SK-N-SH (cell line): Measurements from ENCODE around the gene MSL3. TPM values are rescaled to one million over a fixed set of nuclear protein-coding genes. Genes with fewer than 3 reads are reported as not detected.

ENCODE experiments used
- CTCF ChIA-PET: fragments of 300-600, 350-600 bp; formaldehyde crosslinking; extraction: SDS; loops from one replicate; lab custom pipeline; 2021; lab: Yijun Ruan, JAX
- POLR2A ChIA-PET: fragments of 350-600 bp; sonication (Branson Sonifier 250); formaldehyde crosslinking; extraction: SDS; loops from one replicate; lab custom pipeline; 2020; ENCODE audit warnings: antibody characterized with exemption, inconsistent platforms; lab: Yijun Ruan, JAX
- DNase-seq: peaks from one replicate; pipeline ENCODE4 v3.0.0; 2012
- H2AFZ ChIP-seq: fragments of 200-600 bp; sonication (generic); 2 replicates; pipeline ENCODE4 v1.8.1; 2016; ENCODE audit warnings: antibody characterized with exemption, mild to moderate bottlenecking, low read depth
- H3F3A ChIP-seq: fragments of 200-600 bp; sonication (generic); replicated peaks from 2 replicates; pipeline ENCODE3; 2016; ENCODE audit warnings: antibody characterized with exemption, mild to moderate bottlenecking; ENCODE audit not compliant: insufficient read depth
- H3K27ac ChIP-seq, 2 experiments: fragments of 200-500 bp in 1 of 2; fragments of 200-600 bp in 1 of 2; sonication (Bioruptor generic) in 1 of 2; sonication (generic), shearing (Covaris generic) in 1 of 2; 2 replicates each; pipeline versions ENCODE4 v1.5.1 to v1.6.1; 2014 to 2016; ENCODE audit warnings: low read depth in 2 of 2, inconsistent platforms in 1 of 2, low read length in 1 of 2, mild to moderate bottlenecking in 1 of 2, mixed read lengths in 1 of 2
- H3K27me3 ChIP-seq: fragments of 200-600 bp; sonication (generic), shearing (Covaris generic); 2 replicates; pipeline ENCODE4 v1.6.1; 2016; ENCODE audit warnings: mixed run types; ENCODE audit not compliant: insufficient read depth
- H3K36me3 ChIP-seq, 2 experiments: fragments of 200-500 bp in 1 of 2; fragments of 200-600 bp in 1 of 2; sonication (Bioruptor generic) in 1 of 2; sonication (generic) in 1 of 2; replicated peaks in 1 of 2; 2 replicates each; pipeline versions ENCODE3 to v1.5.1; 2014 to 2016; ENCODE audit warnings: low read length in 1 of 2, mild to moderate bottlenecking in 1 of 2; ENCODE audit not compliant: insufficient read depth in 2 of 2, control insufficient read depth in 1 of 2
- H3K4me1 ChIP-seq, 2 experiments: fragments of 200-500 bp in 1 of 2; fragments of 200-600 bp in 1 of 2; sonication (Bioruptor generic) in 1 of 2; sonication (generic), shearing (Covaris generic) in 1 of 2; 2 replicates each; pipeline versions ENCODE4 v1.5.1 to v1.6.1; 2014 to 2016; ENCODE audit warnings: low read depth in 1 of 2, low read length in 1 of 2, mixed run types in 1 of 2; ENCODE audit not compliant: insufficient read depth in 2 of 2, control insufficient read depth in 1 of 2
- H3K4me2 ChIP-seq: fragments of 200-600 bp; sonication (generic), shearing (Covaris generic); 2 replicates; pipeline ENCODE4 v1.6.1; 2017; ENCODE audit warnings: mixed run types
- H3K4me3 ChIP-seq, 2 experiments: fragments of 200-500 bp in 1 of 2; fragments of 200-600 bp in 1 of 2; sonication (Bioruptor generic) in 1 of 2; sonication (generic), shearing (Covaris generic) in 1 of 2; 2 replicates each; pipeline versions ENCODE4 v1.5.1 to v1.8.1; 2014 to 2016; ENCODE audit warnings: low read depth in 2 of 2, inconsistent platforms in 1 of 2, low read length in 1 of 2, mild to moderate bottlenecking in 1 of 2, mixed read lengths in 1 of 2, moderate library complexity in 1 of 2
- H3K79me2 ChIP-seq: fragments of 200-600 bp; sonication (generic); 2 replicates; pipeline ENCODE4 v1.8.1; 2017; ENCODE audit warnings: mild to moderate bottlenecking; ENCODE audit not compliant: insufficient read depth
- H3K9ac ChIP-seq: fragments of 200-600 bp; sonication (generic); 2 replicates; pipeline ENCODE4 v1.6.1; 2017; ENCODE audit warnings: mixed run types
- H3K9me2 ChIP-seq: fragments of 200-600 bp; sonication (generic); 2 replicates; pipeline ENCODE4 v1.6.1; 2017; ENCODE audit warnings: mixed run types
- H3K9me3 ChIP-seq: fragments of 200-600 bp; sonication (generic); 2 replicates; pipeline ENCODE4 v1.6.1; 2017; ENCODE audit warnings: mixed run types, mild to moderate bottlenecking, moderate library complexity
- H4K20me1 ChIP-seq: fragments of 200-600 bp; sonication (generic); 2 replicates; pipeline ENCODE4 v1.6.1; 2017; ENCODE audit warnings: mild to moderate bottlenecking, mixed run types; ENCODE audit not compliant: insufficient read depth
- CTCF ChIP-seq: fragments of 200-600 bp; sonication (generic); IDR thresholded peaks from 2 replicates; pipeline ENCODE4 v1.6.1; 2017; ENCODE audit warnings: antibody characterized with exemption, mild to moderate bottlenecking, moderate library complexity
- FOSL2 ChIP-seq: IDR thresholded peaks from 2 replicates; pipeline ENCODE4 v1.4.0; 2012; ENCODE audit warnings: low read depth, mild to moderate bottlenecking, moderate library complexity, borderline replicate concordance
- FOXJ3 ChIP-seq: sonication (generic); formaldehyde crosslinking; IDR thresholded peaks from 2 replicates; pipeline ENCODE4 v1.5.1; 2020; ENCODE audit warnings: mild to moderate bottlenecking, missing genetic modification reagents
- FOXM1 ChIP-seq: IDR thresholded peaks from 2 replicates; pipeline ENCODE4 v1.4.0; 2012; ENCODE audit warnings: low read depth, mild to moderate bottlenecking
- GATA2 ChIP-seq: sonication (generic); formaldehyde crosslinking; IDR thresholded peaks from 2 replicates; pipeline ENCODE4 v1.5.0; 2020; ENCODE audit warnings: mild to moderate bottlenecking, missing genetic modification reagents
- MAX ChIP-seq: IDR thresholded peaks from 2 replicates; pipeline ENCODE4 v1.4.0; 2012; ENCODE audit warnings: low read depth
- MEF2A ChIP-seq: IDR thresholded peaks from 2 replicates; pipeline ENCODE4 v1.4.0; 2012; ENCODE audit warnings: low read depth, borderline replicate concordance
- MXI1 ChIP-seq: IDR thresholded peaks from 2 replicates; pipeline ENCODE4 v1.6.1; 2012; ENCODE audit warnings: mild to moderate bottlenecking, low read depth, low read length, improper control_type of control experiment
- NFIC ChIP-seq: IDR thresholded peaks from 2 replicates; pipeline ENCODE4 v1.4.0; 2012; ENCODE audit warnings: borderline replicate concordance
- POLR2AphosphoS5 ChIP-seq: IDR thresholded peaks from 2 replicates; pipeline ENCODE4 v1.6.1; 2012; ENCODE audit warnings: low read depth, low read length
- RAD21 ChIP-seq: IDR thresholded peaks from 2 replicates; pipeline ENCODE4 v1.6.1; 2012; ENCODE audit warnings: mild to moderate bottlenecking, low read length
- RFX5 ChIP-seq: IDR thresholded peaks from 2 replicates; pipeline ENCODE4 v1.6.1; 2012; ENCODE audit warnings: mild to moderate bottlenecking, improper control_type of control experiment, low read length
- SIN3A ChIP-seq: IDR thresholded peaks from 2 replicates; pipeline ENCODE4 v1.6.1; 2012; ENCODE audit warnings: low read depth, mild to moderate bottlenecking, low read length, moderate library complexity, borderline replicate concordance
- SMC3 ChIP-seq: IDR thresholded peaks from 2 replicates; pipeline ENCODE4 v1.6.1; 2012; ENCODE audit warnings: low read depth, low read length, improper control_type of control experiment
- TAF1 ChIP-seq: IDR thresholded peaks from 2 replicates; pipeline ENCODE4 v1.6.1; 2012; ENCODE audit warnings: low read depth, mild to moderate bottlenecking, low read length, moderate library complexity, borderline replicate concordance
- TCF12 ChIP-seq: IDR thresholded peaks from 2 replicates; pipeline ENCODE4 v1.4.0; 2012
- USF1 ChIP-seq: IDR thresholded peaks from 2 replicates; pipeline ENCODE4 v1.4.0; 2012; ENCODE audit warnings: low read depth, borderline replicate concordance
- YY1 ChIP-seq: IDR thresholded peaks from 2 replicates; pipeline ENCODE4 v1.4.0; 2012; ENCODE audit warnings: low read depth, mild to moderate bottlenecking
- WGBS: methylation state at CpG from one replicate; pipeline ENCODE4 v1.1.6; 2017; ENCODE audit warnings: low lambda C conversion rate; 5-methylcytosine and 5-hydroxymethylcytosine counted together
- polyA plus RNA-seq, 3 experiments: library from polyadenylated mRNA; depleted of rRNA; stranded (reverse); fragments of >200 nt; gene quantifications; 2 replicates each; pipeline ENCODE4 v1.2.3, GENCODE V29; 2012
- TF ChIP-seq, protein P1 (sequence below): IDR thresholded peaks from 2 replicates; pipeline ENCODE4 v1.6.1; 2012; ENCODE audit warnings: mild to moderate bottlenecking, low read depth, low read length, moderate library complexity

MSL3 gene
- polyA plus RNA-seq, 1 of the 3 experiments (the other 2 are of a cell fraction): 21.8 TPM

GRCh38 chrX:11791537-11791936, 33.5 kb downstream of the MSL3 start:
- peaks cover 0 to 2% of the 10 kb centered on the region in 2 experiments; a peak in 1 of 4 replicates for H3K4me1 ChIP-seq

More at GRCh38 chrX:11791537-11791936, 33.5 kb downstream of the MSL3 start:
- H2AFZ ChIP-seq: no peak overlapping the region
- no peaks in the 10 kb centered on the region; the same call in 1 of the 2 replicates for H3K27me3 ChIP-seq
- H3K4me2 ChIP-seq: no peak overlapping the region
- H4K20me1 ChIP-seq: no peaks in the 10 kb centered on the region
- no peak for TF ChIP-seq MAX
- TF ChIP-seq POLR2AphosphoS5: no peak
- no peak for TF ChIP-seq TAF1
- TF ChIP-seq TCF12: no peak
- TF ChIP-seq, protein P1, sequence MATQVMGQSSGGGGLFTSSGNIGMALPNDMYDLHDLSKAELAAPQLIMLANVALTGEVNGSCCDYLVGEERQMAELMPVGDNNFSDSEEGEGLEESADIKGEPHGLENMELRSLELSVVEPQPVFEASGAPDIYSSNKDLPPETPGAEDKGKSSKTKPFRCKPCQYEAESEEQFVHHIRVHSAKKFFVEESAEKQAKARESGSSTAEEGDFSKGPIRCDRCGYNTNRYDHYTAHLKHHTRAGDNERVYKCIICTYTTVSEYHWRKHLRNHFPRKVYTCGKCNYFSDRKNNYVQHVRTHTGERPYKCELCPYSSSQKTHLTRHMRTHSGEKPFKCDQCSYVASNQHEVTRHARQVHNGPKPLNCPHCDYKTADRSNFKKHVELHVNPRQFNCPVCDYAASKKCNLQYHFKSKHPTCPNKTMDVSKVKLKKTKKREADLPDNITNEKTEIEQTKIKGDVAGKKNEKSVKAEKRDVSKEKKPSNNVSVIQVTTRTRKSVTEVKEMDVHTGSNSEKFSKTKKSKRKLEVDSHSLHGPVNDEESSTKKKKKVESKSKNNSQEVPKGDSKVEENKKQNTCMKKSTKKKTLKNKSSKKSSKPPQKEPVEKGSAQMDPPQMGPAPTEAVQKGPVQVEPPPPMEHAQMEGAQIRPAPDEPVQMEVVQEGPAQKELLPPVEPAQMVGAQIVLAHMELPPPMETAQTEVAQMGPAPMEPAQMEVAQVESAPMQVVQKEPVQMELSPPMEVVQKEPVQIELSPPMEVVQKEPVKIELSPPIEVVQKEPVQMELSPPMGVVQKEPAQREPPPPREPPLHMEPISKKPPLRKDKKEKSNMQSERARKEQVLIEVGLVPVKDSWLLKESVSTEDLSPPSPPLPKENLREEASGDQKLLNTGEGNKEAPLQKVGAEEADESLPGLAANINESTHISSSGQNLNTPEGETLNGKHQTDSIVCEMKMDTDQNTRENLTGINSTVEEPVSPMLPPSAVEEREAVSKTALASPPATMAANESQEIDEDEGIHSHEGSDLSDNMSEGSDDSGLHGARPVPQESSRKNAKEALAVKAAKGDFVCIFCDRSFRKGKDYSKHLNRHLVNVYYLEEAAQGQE: no peak
- TF ChIP-seq SIN3A: no peak
- TF ChIP-seq MEF2A: no peak
- no peak for TF ChIP-seq MXI1
- no peak for TF ChIP-seq SMC3
- no peak for TF ChIP-seq FOXJ3 (CRISPR knock-in tag)
- TF ChIP-seq USF1: no peak
- no peak for TF ChIP-seq YY1
- no peak for TF ChIP-seq RFX5
- no peak for TF ChIP-seq NFIC
- TF ChIP-seq CTCF: no peak
- TF ChIP-seq RAD21: no peak
- no peak for TF ChIP-seq GATA2 (CRISPR knock-in tag)
- no peak for TF ChIP-seq FOXM1
- TF ChIP-seq FOSL2: no peak
- H3K4me3 ChIP-seq: no peak overlapping the region
- POLR2A ChIA-PET: no interaction called here
- no peak overlapping the region for H3K9ac ChIP-seq
- CTCF ChIA-PET: no interaction called here
- no peaks in the 10 kb centered on the region for H3K79me2 ChIP-seq
- no peak for DNase-seq
- no peaks in the 10 kb centered on the region for H3K9me2 ChIP-seq
- H3K27ac ChIP-seq: no peak overlapping the region
- no peaks in the 10 kb centered on the region for H3F3A ChIP-seq
- WGBS: 9% methylated on average over 1 of the region's 1 CpG
- no peaks in the 10 kb centered on the region for H3K36me3 ChIP-seq
- H3K9me3 ChIP-seq: no peaks in the 10 kb centered on the region
